HG03064 (cell line): ENCODE results near the gene MEGF8.
A peak's percentile ranks its signal among the peaks of the same experiment; 100 is the strongest.

Experiments
- ATAC-seq: cut with Tn5 transposase; IDR thresholded peaks from one replicate; pipeline ENCODE4 v1.9.1; 2021; ENCODE audit warnings: low read depth; ENCODE audit not compliant: unreplicated experiment

Gene MEGF8

GRCh38 chr19:42301646-42302203 lies 23.7 kb upstream of the MEGF8 start, which contains the start of gene PRR19:
Gene PRR19, plus strand, starts transcription at chr19:42302132. Its CDS starts 7,453 bp downstream, at chr19:42309585.
- ATAC-seq: no peak

- no peak for ATAC-seq
Measured at GRCh38 chr19:42303101-42303464, 22.4 kb upstream of the MEGF8 start.

- no peak for ATAC-seq
Measured at GRCh38 chr19:42303876-42304275, 21.6 kb upstream of the MEGF8 start.

- ATAC-seq: no peak
Measured at GRCh38 chr19:42306646-42307045, 18.8 kb upstream of the MEGF8 start.

- no peak for ATAC-seq
Measured at GRCh38 chr19:42309686-42310085, 15.7 kb upstream of the MEGF8 start.

GRCh38 chr19:42311657-42312056 lies 13.8 kb upstream of the MEGF8 start:
- ATAC-seq: no peak

- no peak for ATAC-seq
Measured at GRCh38 chr19:42312370-42312769, 13.1 kb upstream of the MEGF8 start.

GRCh38 chr19:42313096-42313839 lies 12.2 kb upstream of the MEGF8 start, which contains the start of gene TMEM145:
Gene TMEM145, plus strand, starts transcription at chr19:42313309. Its CDS starts 68 bp downstream, at chr19:42313377.
- no peak for ATAC-seq

- ATAC-seq: no peak
Measured at GRCh38 chr19:42313840-42314755, 11.3 kb upstream of the MEGF8 start.

- ATAC-seq: no peak
Measured at GRCh38 chr19:42315024-42315423, 10.4 kb upstream of the MEGF8 start.

GRCh38 chr19:42316223-42317211 lies 8.9 kb upstream of the MEGF8 start:
- ATAC-seq: no peak

- ATAC-seq: no peak
Measured at GRCh38 chr19:42317535-42317934, 7.9 kb upstream of the MEGF8 start.

- ATAC-seq: no peak
Measured at GRCh38 chr19:42322305-42322704, 3.1 kb upstream of the MEGF8 start.

GRCh38 chr19:42323473-42323851 lies 2.0 kb upstream of the MEGF8 start:
- no peak for ATAC-seq

- ATAC-seq: no peak
Measured at GRCh38 chr19:42323852-42324654, 1.4 kb upstream of the MEGF8 start.

GRCh38 chr19:42324655-42325307 lies 654 bp upstream of the MEGF8 start:
- ATAC-seq: no peak

- ATAC-seq: peak; percentile 12
Measured at GRCh38 chr19:42325896-42326771, 699 bp downstream of the MEGF8 start.

- no peak for ATAC-seq
Measured at GRCh38 chr19:42326969-42327368, 1.5 kb downstream of the MEGF8 start.
